Central memory CD4-positive, alpha-beta T cell (primary cell): ENCODE measurements around the gene ONECUT1.

ENCODE experiments used
- DNase-seq: peaks from one replicate; pipeline ENCODE4 v3.0.0; 2022

ONECUT1 gene

DNA sequence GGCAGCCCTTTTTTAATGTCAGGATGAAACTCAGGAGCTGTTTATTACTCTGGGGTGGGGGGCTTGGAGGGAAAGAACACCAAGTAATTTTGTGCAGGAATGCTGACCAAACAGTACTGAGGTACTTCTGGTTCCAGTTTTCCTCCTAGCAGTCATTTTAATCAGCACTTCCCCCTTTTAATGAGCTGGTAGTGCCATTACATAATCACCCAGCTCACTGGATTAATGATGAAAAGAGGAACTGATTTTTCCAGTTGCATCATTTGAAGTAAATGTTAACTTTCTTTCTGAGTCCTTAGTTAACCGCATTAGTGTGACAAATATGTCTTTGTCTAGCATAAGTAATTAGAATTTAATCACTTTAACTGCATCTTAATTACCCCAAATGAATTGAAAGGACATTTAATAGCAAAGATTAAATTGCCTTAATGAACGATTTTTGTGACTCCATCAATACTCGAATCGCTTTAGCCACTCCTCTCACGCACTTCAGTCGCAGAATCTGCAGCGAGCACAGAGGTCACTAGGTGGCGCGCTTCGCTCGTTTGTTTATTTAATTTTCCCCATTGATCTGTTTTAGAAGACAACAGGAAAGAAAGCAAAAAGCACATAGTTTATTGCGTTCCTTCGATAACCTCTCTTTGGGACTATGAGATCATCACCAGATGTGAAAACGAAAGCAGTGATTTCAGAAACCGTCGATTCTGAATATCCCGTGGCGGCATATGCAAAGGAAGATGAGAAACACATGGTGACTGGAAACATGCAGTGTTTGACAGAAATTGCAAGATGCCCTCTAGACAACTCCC lies 9.8 kb downstream of the ONECUT1 start:
- peak; percentile 44 for DNase-seq

DNA sequence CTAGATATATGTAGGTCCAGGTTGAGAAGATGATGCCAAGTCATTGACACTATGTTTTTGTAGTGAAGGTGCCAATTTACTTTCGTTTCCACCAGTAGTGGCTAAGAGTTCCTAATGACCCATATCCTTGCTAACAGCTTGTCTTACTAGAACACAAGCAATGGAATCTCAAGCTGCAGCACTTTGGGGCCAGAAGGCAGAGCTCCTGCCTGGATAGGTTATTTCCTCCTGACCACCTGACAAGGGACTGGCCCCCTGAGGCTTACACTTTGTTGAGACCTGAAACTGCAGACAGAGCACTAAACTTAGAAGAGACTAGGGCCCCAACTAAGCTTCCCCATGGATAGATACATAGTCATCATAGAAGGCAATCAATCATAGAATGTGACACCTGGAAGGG lies 11.7 kb downstream of the ONECUT1 start:
- no peak for DNase-seq

DNA sequence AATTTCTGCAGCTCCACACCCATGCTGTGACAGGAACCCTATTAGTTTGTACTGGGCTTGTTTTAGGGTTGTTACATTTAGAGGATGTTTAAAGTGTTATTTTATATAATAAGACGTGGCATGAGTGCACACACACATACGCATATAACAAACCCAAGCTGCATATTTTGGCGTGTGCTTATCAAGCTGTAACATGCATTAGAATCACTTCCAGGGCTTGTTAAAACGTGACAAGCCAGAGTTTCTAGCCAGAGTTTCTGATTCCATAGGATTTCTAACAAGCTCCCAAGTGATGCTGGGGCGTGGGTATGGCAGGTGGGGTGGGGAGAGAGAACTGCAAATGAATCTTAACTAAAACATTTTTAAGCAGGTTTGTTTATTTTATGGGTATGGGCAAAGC lies 17.4 kb downstream of the ONECUT1 start:
- DNase-seq, result no peak

DNA sequence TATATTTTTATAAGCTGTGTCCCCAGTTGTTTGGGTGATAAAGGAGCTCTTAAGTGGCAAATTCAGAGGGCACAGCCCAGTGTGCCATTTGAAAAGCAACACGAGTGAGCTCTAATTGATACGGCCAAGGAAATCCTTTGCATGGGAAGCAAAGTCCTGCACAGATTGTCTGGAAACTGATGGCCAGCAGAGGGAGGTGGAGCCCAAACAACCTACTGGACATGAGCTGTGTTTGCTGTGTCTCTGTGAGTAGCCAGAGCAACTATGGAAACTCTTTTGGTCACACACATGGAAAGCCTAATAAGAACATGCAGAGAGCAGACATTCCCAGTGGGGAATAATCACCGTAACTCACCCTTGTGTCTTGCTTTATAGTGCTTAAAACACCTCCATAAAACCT lies 24.4 kb downstream of the ONECUT1 start:
- no peak for DNase-seq

DNA sequence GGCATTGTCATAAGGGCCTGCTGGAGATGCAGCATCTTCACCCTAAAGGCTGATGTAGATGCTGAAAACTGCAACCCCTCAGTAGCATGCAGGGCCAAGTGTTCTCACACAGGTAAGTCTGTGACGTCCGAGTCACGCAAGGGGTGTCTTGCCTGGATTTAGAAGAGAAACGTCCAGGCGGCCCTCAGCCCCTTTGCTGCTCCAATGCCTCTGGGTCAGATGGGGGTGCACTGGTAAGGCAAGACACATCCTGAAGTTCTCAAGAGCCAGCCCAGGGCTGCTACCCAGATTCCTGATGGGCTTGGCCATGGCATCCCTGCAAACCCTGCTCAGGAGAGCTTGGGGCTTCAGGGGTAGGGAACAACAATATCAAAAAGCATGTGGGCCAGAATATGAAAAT lies 25.4 kb downstream of the ONECUT1 start:
- no peak for DNase-seq

GRCh38 chr15:52762621-52763020 lies 27.5 kb downstream of the ONECUT1 start:
- DNase-seq, result no peak

DNA sequence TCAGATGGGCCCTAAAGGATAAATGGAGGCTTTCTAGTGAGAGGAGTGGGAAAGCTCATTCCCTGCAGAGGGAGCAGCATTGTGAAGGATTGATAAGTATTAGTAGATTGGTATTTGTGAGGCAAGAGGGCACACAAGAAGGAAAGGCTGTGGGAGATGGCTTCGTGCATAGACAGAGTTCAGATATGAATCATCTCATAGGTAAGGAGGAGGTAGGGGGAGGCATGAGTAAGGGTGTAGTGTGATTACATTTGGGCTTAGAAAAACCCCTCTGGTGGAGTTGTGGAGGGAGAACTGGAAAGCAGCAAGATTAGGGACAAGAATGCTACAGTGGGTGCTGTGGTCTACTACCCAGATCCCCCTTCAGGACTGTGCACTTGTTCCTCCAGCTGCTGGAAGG lies 29.6 kb downstream of the ONECUT1 start:
- DNase-seq, result no peak

- no peak for DNase-seq
Observed at GRCh38 chr15:52759969-52760368, 30.2 kb downstream of the ONECUT1 start.

- DNase-seq, result no peak
Observed at GRCh38 chr15:52757496-52757895, 32.6 kb downstream of the ONECUT1 start.

DNA sequence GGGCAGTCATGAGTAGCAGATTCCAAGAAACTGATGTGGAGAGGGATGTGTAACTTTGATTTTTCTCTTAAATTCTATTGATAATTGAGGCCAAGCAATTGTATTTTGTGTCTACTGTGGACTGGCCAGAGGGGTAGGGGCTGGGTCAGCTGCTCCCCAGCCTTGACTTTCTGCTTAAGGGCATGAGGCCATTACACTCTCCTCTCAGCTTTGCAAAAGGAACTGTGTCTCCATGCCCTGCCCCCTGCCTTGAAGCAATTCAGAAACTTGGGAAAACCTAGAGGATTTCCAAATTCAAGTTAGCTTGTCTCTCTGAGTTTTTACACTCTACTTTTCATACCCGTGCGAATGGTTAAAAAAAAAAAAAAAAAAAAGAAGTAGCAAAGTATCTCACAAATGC lies 38.6 kb downstream of the ONECUT1 start:
- DNase-seq, result no peak

GRCh38 chr15:52749258-52749657 lies 40.9 kb downstream of the ONECUT1 start:
- no peak for DNase-seq

DNA sequence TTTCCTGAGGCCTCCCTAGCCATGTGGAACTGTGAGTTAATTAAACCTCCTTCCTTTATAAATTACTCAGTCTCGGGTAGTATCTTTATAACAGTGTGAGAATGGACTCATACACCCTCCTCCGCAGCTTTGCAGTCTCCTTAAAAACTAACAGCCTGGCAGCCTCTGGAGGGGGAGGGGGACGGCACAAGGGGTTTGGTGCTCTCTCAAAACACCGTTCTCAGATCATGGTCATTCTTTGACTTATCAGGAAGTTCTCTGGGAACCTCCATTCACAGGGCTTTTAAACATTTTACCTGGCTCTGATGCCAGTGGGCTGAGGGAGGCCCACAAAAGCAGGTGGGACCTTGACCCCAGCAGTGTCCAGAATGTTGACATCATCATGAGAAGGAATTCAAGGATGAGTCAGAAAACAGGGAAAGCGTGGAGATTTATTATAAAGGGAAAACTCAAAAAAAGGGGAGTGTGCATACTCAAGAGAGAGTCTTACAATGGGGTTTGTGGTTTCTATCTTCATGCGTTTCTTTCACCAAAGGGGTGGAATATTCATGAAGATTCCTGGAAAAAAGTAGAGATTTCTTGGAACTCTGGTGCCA lies 43.9 kb downstream of the ONECUT1 start:
- DNase-seq, result no peak

GRCh38 chr15:52745326-52746161 lies 44.6 kb downstream of the ONECUT1 start:
- no peak for DNase-seq

- no peak for DNase-seq
Observed at GRCh38 chr15:52738311-52738710, 51.8 kb downstream of the ONECUT1 start.

- no peak for DNase-seq
Observed at GRCh38 chr15:52737720-52738119, 52.4 kb downstream of the ONECUT1 start.

DNA sequence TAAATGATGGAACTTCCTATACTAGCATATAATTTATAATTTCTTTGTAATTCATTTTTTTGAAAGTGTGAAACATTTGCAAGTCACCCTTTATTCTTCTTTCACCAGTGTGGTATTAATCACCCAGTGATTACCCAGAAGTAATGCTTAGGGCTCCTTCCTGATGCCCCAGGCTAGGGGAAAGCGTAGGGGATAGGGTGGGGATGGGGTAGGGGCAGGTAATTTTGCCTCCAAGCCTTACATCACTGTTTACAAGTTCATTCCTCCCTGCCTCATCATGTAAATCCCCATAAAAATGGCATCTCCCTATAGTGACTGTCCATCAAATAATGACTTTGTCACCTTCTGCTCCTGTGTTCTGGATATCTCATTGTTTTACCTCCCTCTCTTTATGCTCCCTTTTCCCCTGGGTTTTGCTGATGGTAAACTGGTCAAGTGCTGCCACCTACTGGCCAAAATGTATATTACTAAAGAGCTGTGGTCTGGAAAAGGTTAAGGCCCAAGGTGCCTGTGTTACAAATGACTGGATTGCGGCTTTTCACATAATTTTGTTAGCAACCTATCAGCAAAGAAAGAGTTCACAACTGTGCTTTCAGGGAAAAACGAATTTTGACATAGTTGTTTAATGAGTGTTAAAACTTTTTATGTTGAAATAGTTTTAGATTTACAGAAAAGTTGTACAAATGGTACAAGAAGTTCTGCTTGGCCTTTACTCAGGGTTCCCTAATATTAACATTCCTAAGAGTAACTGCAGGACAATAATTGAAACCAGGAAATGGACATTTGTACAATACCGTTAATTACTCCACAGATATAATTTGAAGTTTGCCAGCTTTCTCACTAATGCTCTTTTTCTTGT lies 54.7 kb downstream of the ONECUT1 start:
- DNase-seq, result peak; percentile 74

DNA sequence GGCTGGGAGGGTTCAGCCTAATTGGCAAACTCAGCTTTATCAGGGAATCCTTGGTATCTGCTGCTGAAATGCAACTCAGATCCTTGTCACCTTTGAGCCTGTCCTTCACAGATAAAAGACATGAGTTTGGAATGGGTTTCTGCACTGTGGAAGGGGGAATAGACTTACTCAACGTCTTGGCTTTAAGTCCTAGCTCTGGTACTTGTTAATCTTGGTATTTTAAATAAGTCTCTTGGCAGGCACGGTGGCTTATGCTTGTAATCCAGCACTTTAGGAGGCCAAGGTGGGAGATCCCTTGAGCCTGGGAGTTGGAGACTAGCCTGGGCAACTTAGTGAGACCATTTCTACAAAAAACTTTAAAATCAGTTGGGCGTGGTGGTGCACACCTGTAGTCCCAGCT lies 55.8 kb downstream of the ONECUT1 start:
- no peak for DNase-seq

DNA sequence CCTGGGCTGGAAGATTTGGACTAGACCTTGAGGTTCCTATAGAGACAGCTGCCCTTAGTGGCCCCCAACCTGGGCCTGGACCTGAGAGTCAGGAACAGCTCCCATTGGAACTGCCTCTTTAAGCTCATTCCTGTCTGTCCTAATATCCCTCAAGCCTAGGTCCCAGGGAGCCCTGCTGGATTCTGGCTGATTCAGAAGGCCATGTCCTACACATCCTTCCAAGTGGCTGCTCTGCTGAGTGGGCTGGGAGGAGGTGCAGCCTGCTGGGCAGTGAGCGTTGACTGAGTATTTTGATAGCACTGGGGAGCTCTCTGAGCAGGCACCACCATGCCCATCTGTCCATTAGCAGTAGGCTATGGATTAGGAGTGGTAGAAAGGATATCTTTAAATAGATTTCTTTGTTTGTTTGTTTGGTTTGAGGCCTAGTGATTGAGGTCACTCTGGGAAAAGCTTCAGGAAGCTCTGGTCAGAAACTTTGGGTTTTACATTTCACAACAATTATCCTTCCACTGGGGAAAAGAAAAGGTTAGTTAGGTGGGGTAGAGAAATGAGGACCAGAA lies 56.4 kb downstream of the ONECUT1 start:
- no peak for DNase-seq

GRCh38 chr15:52733088-52733487 lies 57.0 kb downstream of the ONECUT1 start:
- no peak for DNase-seq

GRCh38 chr15:52732551-52732950 lies 57.6 kb downstream of the ONECUT1 start:
- DNase-seq, result no peak

DNA sequence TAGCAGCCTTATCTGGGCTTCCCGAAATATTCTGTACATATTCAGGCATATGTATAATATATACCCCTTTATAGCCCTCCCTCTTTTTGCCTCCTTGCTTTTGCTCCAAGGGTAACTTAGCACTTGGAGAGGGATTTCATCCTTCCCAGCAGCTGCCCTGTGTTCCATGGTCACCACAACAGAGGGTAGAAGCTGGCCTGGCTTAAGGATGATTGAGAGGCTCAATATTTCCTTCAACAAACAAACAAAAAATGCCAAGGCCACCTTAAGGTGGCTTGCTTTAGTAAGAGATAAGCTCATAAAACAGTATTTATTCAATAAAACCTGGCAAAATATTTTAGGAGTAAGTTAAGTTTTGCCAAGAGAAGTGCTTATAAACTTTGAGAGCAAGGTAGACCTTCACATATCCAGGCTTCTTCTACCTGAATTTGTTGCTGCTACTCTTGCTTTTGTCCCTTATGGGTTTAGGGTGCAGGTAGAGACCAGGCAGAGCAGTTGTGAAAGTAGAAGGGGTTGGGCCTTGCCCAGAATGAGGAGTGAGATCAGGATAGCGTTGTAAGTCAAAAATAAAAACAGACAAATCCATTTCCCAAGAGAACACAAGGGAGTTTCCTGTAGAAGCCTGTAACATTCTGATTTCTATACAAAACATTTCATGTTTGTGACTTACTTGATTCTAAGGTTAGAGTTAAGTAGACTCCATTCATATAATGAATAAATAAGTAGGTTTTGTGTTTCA lies 58.2 kb downstream of the ONECUT1 start:
- DNase-seq, result no peak

DNA sequence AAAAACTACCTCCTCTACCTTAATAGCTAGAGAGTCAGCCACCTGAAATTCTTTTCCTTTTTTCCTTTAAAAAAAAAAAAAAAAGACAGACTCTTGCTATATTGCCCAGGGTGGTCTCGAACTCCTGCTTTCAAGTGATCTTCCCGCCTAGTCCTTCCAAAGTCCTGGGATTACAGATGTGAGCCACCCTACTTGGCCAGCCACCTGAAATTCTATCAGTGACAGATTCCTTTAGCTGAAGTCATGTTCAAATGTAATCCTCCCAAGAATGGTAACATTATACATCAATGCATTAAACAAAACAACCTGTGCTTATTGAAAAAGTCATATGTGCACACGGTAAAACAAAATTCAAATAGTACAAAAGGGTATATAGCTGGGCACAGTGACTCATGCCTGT lies 59.1 kb downstream of the ONECUT1 start:
- DNase-seq, result no peak
